ENCODE data around the gene CHORDC1. TPM values are rescaled to one million over a fixed set of nuclear protein-coding genes. Genes with fewer than 3 reads are reported as not detected.
"Not testable (repeated sequence)": the region's sequence is repeated elsewhere in the genome, so short reads cannot be mapped to it uniquely, and the experiment has no call there.

The CHORDC1 gene
- total RNA-seq, result 142 and 149 TPM in 2 replicates

GRCh38 chr11:90222459-90223247, at the start of gene CHORDC1:
TSS of gene CHORDC1 (minus strand) at chr11:90223049. CDS start at chr11:90222954, 95 bp downstream.
- intact Hi-C loops (cut with micrococcal nuclease), result no loop called here
- peak within 1 kb of the TSS; percentile 95 for H3K27ac Mint-ChIP-seq
- peaks cover 36% of the 10 kb centered on the region for H3K4me1 Mint-ChIP-seq
- H3K4me3 Mint-ChIP-seq, result peak within 1 kb of the TSS; percentile 92
- peaks cover 35% of the 10 kb centered on the region for H3K36me3 Mint-ChIP-seq (ENCODE audit: low read depth)
- DNase-seq, result peak; percentile 98
- no peaks in the 10 kb centered on the region for H3K27me3 Mint-ChIP-seq
- peaks cover 4% of the 10 kb centered on the region for H3K9me3 Mint-ChIP-seq

DNA sequence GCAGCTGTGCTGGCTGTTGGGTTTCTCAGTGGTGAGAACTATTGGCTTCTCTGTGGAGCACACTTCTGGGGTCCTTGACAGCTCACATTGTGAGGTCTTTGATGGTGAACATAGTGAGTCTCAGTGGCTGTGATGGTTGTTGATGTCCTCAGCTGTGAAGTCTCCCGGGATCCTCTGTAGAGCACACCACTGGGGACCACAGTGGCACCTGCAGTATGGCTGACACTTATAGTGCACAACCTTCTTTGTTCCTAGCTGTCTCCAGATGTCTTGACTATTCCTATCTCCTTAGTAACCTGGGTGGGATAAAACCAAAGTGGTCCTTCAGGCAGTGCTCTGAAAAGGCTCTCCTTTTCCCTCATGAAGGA, 34.3 kb upstream of the CHORDC1 start:
- DNase-seq, result no peak
- Mint-ChIP-seq H3K36me3 (ENCODE audit: low read depth) (no peaks in the 10 kb centered on the region), H3K4me1 (no peaks in the 10 kb centered on the region), H3K4me3 (no peak overlapping the region), H3K27ac (no peak overlapping the region), H3K27me3 (peaks cover 3% of the 10 kb centered on the region), H3K9me3 (no peaks in the 10 kb centered on the region)
- intact Hi-C loops (cut with micrococcal nuclease), result no loop called here

- H3K27me3 Mint-ChIP-seq, result peaks cover 3% of the 10 kb centered on the region
- no peaks in the 10 kb centered on the region for H3K36me3 Mint-ChIP-seq (ENCODE audit: low read depth)
- H3K27ac Mint-ChIP-seq, result no peak overlapping the region
- no peak overlapping the region for H3K4me3 Mint-ChIP-seq
- intact Hi-C loops (cut with micrococcal nuclease), result no loop called here
- no peak for DNase-seq
- no peaks in the 10 kb centered on the region for H3K9me3 Mint-ChIP-seq
- no peaks in the 10 kb centered on the region for H3K4me1 Mint-ChIP-seq
These were observed 33.7 kb upstream of the CHORDC1 start for GRCh38 chr11:90256404-90257157.

GRCh38 chr11:90254065-90254464, 31.2 kb upstream of the CHORDC1 start:
- intact Hi-C loops (cut with micrococcal nuclease), result no loop called here
- no peak overlapping the region for H3K27ac Mint-ChIP-seq
- no peak overlapping the region for H3K4me3 Mint-ChIP-seq

GRCh38 chr11:90252053-90252452, 29.2 kb upstream of the CHORDC1 start:
- intact Hi-C loops (cut with micrococcal nuclease), result no loop called here
- peaks cover 4% of the 10 kb centered on the region for H3K27me3 Mint-ChIP-seq
- peaks cover 6% of the 10 kb centered on the region for H3K4me1 Mint-ChIP-seq
- no peak overlapping the region for H3K27ac Mint-ChIP-seq
- no peaks in the 10 kb centered on the region for H3K9me3 Mint-ChIP-seq
- H3K36me3 Mint-ChIP-seq (ENCODE audit: low read depth), result no peaks in the 10 kb centered on the region
- no peak for DNase-seq
- no peak overlapping the region for H3K4me3 Mint-ChIP-seq

More at GRCh38 chr11:90254065-90254464, 31.2 kb upstream of the CHORDC1 start:
- Mint-ChIP-seq H3K36me3 (ENCODE audit: low read depth) (no peaks in the 10 kb centered on the region), H3K27me3 (peaks cover 3% of the 10 kb centered on the region), H3K9me3 (no peaks in the 10 kb centered on the region), H3K4me1 (peaks cover 6% of the 10 kb centered on the region)
- DNase-seq, result no peak

- no peak for DNase-seq
- peaks cover 6% of the 10 kb centered on the region for H3K4me1 Mint-ChIP-seq
- H3K4me3 Mint-ChIP-seq, result no peak overlapping the region
- intact Hi-C loops (cut with micrococcal nuclease), result no loop called here
- H3K27ac Mint-ChIP-seq, result no peak overlapping the region
- H3K36me3 Mint-ChIP-seq (ENCODE audit: low read depth), result no peaks in the 10 kb centered on the region
- H3K27me3 Mint-ChIP-seq, result peaks cover 4% of the 10 kb centered on the region
- no peaks in the 10 kb centered on the region for H3K9me3 Mint-ChIP-seq
These were observed 28.8 kb upstream of the CHORDC1 start for GRCh38 chr11:90251599-90251998.

- H3K27me3 Mint-ChIP-seq, result peaks cover 5% of the 10 kb centered on the region
- no peaks in the 10 kb centered on the region for H3K36me3 Mint-ChIP-seq (ENCODE audit: low read depth)
- intact Hi-C loops (cut with micrococcal nuclease), result no loop called here
- no peaks in the 10 kb centered on the region for H3K9me3 Mint-ChIP-seq
- peaks cover 6% of the 10 kb centered on the region for H3K4me1 Mint-ChIP-seq
- H3K4me3 Mint-ChIP-seq, result peak overlapping the region; percentile 76
- no peak for DNase-seq
- H3K27ac Mint-ChIP-seq, result no peak overlapping the region
These were observed 28.1 kb upstream of the CHORDC1 start for GRCh38 chr11:90250970-90251369.

DNA sequence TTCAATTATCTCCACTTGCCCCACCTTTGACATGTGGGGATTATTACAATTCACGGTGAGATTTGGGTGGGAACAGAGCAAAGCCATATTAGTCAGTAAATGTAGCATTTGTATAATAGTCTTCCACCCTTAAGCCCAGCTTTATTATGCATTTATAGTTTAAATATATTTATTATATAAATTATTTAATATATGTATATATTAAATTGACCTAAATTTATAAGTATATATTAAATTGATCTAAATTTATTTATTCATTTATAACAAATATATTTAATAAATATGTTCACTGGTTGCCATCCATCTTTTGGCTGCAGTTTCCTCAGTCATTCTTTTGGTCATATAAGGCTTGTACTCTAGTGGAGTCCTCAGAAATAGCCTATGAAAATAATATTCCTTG, 23.6 kb upstream of the CHORDC1 start:
- Mint-ChIP-seq H3K9me3 (no peaks in the 10 kb centered on the region), H3K27ac (no peak overlapping the region), H3K36me3 (ENCODE audit: low read depth) (no peaks in the 10 kb centered on the region), H3K4me3 (no peak overlapping the region), H3K27me3 (peaks cover 11% of the 10 kb centered on the region), H3K4me1 (peaks cover 6% of the 10 kb centered on the region)
- intact Hi-C loops (cut with micrococcal nuclease), result no loop called here
- no peak for DNase-seq

DNA sequence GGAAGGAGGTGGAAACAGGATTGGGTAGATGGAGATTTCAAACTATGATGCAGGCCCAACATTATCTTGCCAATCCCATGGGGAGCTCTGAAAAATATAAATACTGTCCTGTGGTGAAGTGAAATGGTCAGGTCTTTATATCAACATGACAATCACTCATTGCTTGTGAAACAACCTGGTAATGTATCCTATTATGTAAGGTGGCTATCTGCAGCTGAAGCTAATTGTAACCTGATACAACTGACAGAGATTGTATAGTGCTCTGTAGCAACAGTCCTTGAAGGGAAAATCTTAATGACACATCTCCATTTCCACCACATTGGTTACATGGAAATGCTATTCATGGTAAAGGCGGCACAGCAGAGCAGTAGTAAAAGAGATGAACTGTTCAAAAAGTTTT, 20.7 kb upstream of the CHORDC1 start:
- H3K4me3 Mint-ChIP-seq, result no peak overlapping the region
- no peaks in the 10 kb centered on the region for H3K4me1 Mint-ChIP-seq
- intact Hi-C loops (cut with micrococcal nuclease), result no loop called here
- H3K9me3 Mint-ChIP-seq, result no peaks in the 10 kb centered on the region
- H3K36me3 Mint-ChIP-seq (ENCODE audit: low read depth), result no peaks in the 10 kb centered on the region
- H3K27me3 Mint-ChIP-seq, result peaks cover 11% of the 10 kb centered on the region
- no peak for DNase-seq
- H3K27ac Mint-ChIP-seq, result no peak overlapping the region

GRCh38 chr11:90242894-90243416, 20.1 kb upstream of the CHORDC1 start:
- no peaks in the 10 kb centered on the region for H3K4me1 Mint-ChIP-seq
- H3K27ac Mint-ChIP-seq, result no peak overlapping the region
- no peak overlapping the region for H3K4me3 Mint-ChIP-seq
- intact Hi-C loops (cut with micrococcal nuclease), result no loop called here
- peaks cover 11% of the 10 kb centered on the region for H3K27me3 Mint-ChIP-seq
- no peak for DNase-seq
- no peaks in the 10 kb centered on the region for H3K36me3 Mint-ChIP-seq (ENCODE audit: low read depth)
- no peaks in the 10 kb centered on the region for H3K9me3 Mint-ChIP-seq

- DNase-seq, result no peak
- Mint-ChIP-seq H3K27ac (no peak overlapping the region), H3K27me3 (peaks cover 16% of the 10 kb centered on the region), H3K9me3 (no peaks in the 10 kb centered on the region), H3K4me3 (no peak overlapping the region), H3K4me1 (no peaks in the 10 kb centered on the region), H3K36me3 (ENCODE audit: low read depth) (no peaks in the 10 kb centered on the region)
- intact Hi-C loops (cut with micrococcal nuclease), result no loop called here
These were observed 18.6 kb upstream of the CHORDC1 start for GRCh38 chr11:90241414-90241813.

GRCh38 chr11:90239967-90240636, 17.3 kb upstream of the CHORDC1 start:
- H3K9me3 Mint-ChIP-seq; intact Hi-C loops (cut with micrococcal nuclease); H3K36me3 Mint-ChIP-seq (ENCODE audit: low read depth); H3K4me1 Mint-ChIP-seq; H3K27ac Mint-ChIP-seq; H3K4me3 Mint-ChIP-seq: not testable (repeated sequence)
- peaks cover 19% of the 10 kb centered on the region for H3K27me3 Mint-ChIP-seq
- DNase-seq, result peak; percentile 64

GRCh38 chr11:90237004-90237403, 14.2 kb upstream of the CHORDC1 start:
- no peaks in the 10 kb centered on the region for H3K36me3 Mint-ChIP-seq (ENCODE audit: low read depth)
- no peak overlapping the region for H3K27ac Mint-ChIP-seq
- no peaks in the 10 kb centered on the region for H3K9me3 Mint-ChIP-seq
- peaks cover 25% of the 10 kb centered on the region for H3K27me3 Mint-ChIP-seq
- intact Hi-C loops (cut with micrococcal nuclease), result no loop called here
- DNase-seq, result no peak
- H3K4me1 Mint-ChIP-seq, result no peaks in the 10 kb centered on the region
- H3K4me3 Mint-ChIP-seq, result no peak overlapping the region

DNA sequence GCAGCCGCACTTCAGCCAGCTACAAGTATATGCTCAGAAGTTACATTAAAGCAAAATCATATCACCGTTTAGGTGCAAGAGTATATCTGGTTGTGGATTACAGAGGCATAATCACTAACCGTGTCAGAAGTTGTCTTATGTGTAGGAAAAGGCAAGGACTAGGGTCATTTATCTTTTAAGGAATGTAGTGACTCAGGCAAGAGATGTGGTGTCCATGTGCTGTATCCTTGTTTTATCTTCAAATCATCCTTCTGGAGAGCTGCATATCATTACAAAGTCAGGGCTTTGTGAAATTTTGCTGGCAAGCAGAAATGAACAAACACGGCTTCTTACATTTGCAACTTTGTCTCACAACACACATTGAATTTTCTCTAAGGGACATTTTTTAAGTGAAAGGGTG, 12.7 kb upstream of the CHORDC1 start:
- H3K36me3 Mint-ChIP-seq (ENCODE audit: low read depth), result no peaks in the 10 kb centered on the region
- H3K9me3 Mint-ChIP-seq, result no peaks in the 10 kb centered on the region
- no peak overlapping the region for H3K4me3 Mint-ChIP-seq
- H3K27ac Mint-ChIP-seq, result no peak overlapping the region
- no peak for DNase-seq
- intact Hi-C loops (cut with micrococcal nuclease), result no loop called here
- peaks cover 37% of the 10 kb centered on the region for H3K27me3 Mint-ChIP-seq
- H3K4me1 Mint-ChIP-seq, result no peaks in the 10 kb centered on the region
